GM18873 (cell line): ENCODE results near the gene FUT4.
"Not testable (repeated sequence)": the region's sequence is repeated elsewhere in the genome, so short reads cannot be mapped to it uniquely, and the experiment has no call there.

Experiments
- ATAC-seq: cut with Tn5 transposase; IDR thresholded peaks from one replicate; pipeline ENCODE4 v1.9.1; 2021; ENCODE audit warnings: mild to moderate bottlenecking, moderate library complexity, moderate number of reproducible peaks; ENCODE audit not compliant: unreplicated experiment, low FRiP score

FUT4 gene, protein sequence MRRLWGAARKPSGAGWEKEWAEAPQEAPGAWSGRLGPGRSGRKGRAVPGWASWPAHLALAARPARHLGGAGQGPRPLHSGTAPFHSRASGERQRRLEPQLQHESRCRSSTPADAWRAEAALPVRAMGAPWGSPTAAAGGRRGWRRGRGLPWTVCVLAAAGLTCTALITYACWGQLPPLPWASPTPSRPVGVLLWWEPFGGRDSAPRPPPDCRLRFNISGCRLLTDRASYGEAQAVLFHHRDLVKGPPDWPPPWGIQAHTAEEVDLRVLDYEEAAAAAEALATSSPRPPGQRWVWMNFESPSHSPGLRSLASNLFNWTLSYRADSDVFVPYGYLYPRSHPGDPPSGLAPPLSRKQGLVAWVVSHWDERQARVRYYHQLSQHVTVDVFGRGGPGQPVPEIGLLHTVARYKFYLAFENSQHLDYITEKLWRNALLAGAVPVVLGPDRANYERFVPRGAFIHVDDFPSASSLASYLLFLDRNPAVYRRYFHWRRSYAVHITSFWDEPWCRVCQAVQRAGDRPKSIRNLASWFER

DNA sequence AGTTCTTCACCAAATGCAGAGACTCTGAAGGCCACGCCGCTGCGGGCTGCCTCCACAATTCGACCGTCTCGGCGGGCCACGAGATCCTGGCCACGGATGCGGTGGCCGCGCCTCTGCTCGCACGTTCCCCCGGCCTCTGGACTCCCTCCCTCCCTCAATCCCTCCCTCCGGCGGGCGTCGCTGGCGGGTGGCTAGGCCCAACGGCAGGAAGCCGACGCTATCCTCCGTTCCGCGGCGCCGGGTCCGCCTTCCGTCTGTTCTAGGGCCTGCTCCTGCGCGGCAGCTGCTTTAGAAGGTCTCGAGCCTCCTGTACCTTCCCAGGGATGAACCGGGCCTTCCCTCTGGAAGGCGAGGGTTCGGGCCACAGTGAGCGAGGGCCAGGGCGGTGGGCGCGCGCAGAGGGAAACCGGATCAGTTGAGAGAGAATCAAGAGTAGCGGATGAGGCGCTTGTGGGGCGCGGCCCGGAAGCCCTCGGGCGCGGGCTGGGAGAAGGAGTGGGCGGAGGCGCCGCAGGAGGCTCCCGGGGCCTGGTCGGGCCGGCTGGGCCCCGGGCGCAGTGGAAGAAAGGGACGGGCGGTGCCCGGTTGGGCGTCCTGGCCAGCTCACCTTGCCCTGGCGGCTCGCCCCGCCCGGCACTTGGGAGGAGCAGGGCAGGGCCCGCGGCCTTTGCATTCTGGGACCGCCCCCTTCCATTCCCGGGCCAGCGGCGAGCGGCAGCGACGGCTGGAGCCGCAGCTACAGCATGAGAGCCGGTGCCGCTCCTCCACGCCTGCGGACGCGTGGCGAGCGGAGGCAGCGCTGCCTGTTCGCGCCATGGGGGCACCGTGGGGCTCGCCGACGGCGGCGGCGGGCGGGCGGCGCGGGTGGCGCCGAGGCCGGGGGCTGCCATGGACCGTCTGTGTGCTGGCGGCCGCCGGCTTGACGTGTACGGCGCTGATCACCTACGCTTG is at the start of gene FUT4:
FUT4 (plus strand) TSS at position 227 of the 951 bp plus-strand sequence; CDS start at position 440, 213 bp downstream.
- peak; percentile 86 for ATAC-seq

DNA sequence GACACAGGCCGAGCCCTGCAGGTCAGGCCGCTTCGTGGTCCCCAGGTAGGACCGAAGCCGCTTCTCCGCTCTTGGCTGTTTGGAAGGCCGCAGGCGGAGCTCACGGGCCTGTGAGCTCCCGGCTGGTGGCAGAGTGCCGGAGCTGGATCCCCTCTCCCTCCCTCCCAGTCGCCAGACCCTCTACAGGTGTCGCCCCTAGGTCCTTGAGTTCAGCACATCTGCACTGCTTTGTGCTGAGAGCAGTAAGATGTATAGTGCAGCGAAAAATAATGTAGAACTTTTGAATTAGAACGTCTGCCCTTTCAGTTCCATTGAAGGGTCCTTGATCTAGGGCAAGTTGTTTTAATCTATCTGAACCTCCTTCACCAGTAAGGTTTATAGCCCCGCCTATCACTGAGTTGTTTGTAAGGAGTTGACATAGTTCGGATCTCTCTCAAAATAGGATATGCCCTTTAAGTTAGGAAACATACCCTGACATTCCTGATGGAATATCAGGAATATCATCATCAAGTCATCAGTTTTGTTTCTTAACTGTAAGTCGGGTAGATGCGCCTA is 49.5 kb upstream of the FUT4 start:
- peak; percentile 45 for ATAC-seq

DNA sequence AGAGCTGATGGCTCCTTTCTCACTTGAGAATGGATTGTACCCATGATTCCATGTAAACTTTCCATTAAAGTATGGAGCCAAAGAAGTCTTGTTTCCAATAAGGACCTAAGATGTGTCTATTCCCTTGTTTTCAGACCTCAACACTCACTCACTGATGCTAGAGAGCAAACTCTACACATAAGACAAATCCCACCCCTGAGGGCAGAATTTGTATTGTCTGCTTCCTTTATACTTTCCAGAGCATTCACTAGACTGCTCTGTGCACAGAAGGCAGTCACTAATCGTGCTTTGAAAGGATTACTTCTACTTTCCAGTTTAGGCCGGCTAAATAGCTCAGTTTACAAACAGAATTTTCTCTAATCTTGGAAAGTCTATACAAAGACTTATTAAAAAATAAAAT is 43.5 kb upstream of the FUT4 start:
- no peak for ATAC-seq

DNA sequence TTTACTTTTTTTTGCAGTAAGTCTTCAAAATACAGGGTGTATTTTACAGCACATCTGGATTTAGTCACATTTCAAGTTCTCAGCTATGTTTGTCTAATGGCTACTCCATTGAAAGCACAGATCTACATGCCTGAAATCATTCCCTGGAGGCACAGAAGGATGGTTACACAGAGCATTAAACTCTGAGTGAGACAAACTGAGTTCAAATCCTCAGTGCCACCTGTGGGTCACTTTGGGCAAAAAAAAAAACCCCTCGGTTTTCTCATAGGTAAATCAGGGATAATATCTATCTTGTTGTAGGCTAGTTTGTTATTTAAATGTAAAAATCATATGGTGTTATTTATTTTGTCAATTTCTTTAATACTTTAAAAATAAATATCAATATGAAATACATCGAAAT is 42.2 kb upstream of the FUT4 start:
- ATAC-seq, result no peak

DNA sequence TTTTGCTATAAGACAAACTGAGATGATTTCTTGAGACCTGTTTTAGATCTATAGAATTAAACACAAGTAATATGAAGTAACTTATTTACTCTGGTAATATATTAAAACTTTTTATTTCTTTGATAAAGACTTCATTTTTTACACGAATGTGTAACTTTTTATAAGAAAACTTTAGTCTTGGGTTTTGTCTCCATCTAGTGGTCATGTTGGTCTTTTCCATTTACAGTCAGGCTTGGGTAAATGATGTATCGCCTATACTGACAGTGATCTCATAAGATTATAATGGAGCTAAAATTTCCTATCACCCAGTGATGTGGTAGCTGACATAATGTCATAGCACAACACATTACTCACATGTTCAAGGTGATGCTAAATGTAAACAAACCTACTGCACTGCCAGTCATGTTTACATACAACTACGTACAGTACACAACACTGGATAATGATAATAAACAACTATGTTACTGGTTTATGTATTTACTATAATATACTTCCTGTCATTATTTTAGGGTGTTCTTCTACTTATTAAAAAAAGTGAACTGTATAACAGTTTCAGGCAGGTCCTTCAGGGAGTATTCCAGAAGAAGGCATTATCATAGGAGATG is 38.9 kb upstream of the FUT4 start:
- ATAC-seq, result no peak

DNA sequence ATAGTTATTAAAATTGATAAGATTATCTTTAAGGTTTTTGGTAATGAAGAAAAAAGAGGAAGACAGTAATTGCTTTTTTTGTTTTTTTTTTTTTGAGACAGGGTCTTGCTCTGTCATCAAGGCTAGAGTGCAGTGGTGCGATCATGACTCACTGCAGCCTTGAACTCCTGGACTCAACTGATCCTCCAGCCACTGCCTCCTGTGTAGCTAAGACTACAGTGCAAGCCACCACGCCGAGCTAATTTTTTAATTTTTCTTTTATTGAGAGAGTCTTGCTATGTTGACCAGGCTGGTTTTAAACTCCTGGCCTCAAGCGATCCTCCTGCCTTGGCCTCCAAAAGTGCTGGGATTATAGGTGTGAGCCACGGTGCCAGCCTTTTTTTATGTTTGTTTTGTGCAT is 37.2 kb upstream of the FUT4 start:
- ATAC-seq, result not testable (repeated sequence)

DNA sequence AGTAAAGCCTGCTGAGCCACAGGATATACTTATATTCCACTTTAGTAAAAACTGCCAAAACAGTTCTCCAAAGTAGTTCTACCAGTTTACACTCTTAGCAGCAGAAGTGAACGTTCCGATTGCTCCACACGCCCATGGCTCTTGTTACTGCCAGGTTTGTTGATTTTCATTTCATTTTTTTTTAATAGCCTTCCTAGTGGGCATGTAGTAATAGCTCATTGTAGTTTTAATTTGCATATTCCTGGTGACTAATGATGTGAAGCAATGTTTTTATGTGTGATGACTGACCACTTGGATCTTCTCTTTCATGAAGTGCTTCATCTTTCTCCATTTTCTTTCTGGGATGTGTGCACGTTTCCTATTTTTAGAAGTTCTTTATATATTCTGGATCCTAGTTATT is 36.2 kb upstream of the FUT4 start:
- no peak for ATAC-seq

DNA sequence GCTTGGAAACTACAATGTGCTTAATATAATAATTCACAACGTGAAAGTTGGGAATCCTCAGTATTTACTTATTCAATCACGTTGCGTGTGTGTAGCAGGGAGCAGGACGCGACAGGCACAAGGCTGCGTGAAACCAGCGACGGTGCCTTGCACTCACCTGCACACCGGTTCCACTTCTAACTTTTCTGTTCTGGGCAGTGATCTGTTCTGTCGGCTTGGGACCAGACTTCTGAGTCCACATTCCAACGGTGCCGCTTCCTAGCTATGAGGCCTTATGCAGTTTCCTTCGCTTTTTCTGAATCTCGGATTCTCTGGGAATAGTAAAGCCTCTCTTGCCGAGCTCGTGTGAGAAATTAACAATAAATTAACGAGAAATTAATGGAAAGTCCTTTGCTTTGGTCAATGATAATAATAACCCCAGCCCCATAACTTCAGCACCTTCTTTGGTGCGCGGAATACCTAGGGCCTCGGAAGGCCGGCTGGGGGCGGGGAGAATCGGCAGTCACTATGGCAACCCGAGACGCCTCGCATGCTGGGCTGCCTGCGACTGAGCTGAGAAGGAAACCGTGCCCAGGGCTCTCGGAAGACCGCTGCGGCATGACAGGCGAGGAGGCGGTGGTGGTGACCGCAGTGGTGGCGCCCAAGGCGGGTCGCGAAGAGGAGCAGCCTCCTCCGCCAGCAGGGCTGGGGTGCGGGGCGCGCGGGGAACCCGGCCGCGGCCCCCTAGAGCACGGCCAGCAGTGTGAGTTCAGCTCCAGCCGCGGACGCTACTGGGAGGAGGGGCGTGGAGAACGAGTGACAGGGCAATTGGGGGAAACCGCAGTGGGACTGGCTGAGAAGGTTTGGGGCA is 31.6 kb upstream of the FUT4 start, which contains the start of gene C11orf97:
C11orf97 (plus strand) TSS at position 530 of the 850 bp plus-strand sequence; CDS start at position 598, 68 bp downstream.
- ATAC-seq, result peak; percentile 80

DNA sequence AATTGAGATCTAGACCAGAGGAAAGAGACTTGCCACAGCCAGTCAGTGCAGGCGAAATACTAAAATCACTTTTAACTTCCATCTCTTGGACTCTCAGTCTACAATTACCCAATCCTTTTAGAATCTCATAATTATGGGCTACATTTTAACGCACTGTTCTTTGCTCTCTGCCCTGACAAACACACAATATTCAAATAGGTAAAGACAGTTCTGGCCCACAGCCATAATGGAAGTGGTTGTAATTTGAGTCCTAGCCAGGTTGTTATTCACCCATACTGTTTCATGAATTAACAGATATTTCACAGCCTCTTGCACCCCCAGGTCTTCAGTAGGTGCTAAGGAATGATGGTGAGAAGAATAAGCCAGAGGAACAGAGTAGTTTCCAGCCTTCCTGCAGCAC is 30.6 kb upstream of the FUT4 start:
- no peak for ATAC-seq

DNA sequence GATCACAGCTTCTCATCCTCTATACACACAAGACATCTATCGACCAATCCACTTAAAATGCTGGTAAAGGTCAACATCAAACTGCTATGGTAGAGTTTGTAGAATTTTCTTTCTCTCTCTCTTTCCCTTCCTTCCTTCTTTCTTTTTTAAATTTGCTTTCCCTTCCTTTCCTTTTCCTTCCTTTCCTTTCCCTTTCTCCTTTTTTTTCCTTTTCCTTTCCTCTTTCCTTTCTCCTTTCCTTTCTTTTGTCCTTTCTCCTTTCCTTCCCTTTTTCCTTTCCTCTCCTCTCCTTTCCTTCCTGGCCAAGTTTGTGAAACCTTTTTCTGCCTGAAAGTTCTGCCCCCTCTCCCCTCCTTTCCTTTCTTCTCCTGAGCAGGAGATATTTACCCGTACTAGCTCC is 28.3 kb upstream of the FUT4 start:
- ATAC-seq, result no peak

DNA sequence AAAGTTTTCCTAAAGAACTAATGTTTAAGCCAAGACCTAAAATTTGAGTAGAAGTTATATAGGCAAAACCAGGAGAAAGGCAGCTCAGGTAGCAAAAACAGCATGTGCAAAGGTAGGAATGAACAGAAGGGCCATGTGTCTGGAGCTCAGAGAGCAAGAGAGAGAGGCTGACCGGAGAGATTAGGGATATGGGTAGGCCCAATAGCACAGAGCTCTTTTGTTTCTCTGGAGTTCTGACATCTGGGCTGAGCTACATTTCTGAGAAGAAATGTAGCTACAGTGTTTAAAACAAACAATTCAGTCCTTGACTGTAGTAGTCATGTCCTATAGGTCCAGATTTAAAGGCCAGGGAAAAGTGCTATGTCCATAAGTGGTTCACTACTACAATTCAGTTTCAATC is 27.0 kb upstream of the FUT4 start:
- no peak for ATAC-seq

DNA sequence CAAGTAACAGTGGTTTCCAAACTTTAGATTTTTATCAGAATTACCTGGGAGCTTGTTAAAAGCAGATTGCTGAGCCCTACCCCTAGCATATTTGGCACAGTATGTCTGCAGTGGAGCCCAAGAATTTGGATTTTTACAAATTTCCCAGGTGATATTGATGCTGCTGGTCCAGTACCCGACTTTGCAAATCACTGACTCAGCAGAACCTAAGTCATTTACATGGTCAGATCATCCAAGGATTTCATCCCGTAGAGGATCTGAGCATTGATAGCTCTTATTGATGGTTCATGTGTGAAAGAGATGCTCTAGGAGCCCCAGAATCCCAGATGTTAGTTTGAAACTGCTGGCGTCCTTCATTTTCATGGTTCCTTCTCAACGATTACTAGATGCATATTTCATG is 25.4 kb upstream of the FUT4 start:
- ATAC-seq, result no peak

DNA sequence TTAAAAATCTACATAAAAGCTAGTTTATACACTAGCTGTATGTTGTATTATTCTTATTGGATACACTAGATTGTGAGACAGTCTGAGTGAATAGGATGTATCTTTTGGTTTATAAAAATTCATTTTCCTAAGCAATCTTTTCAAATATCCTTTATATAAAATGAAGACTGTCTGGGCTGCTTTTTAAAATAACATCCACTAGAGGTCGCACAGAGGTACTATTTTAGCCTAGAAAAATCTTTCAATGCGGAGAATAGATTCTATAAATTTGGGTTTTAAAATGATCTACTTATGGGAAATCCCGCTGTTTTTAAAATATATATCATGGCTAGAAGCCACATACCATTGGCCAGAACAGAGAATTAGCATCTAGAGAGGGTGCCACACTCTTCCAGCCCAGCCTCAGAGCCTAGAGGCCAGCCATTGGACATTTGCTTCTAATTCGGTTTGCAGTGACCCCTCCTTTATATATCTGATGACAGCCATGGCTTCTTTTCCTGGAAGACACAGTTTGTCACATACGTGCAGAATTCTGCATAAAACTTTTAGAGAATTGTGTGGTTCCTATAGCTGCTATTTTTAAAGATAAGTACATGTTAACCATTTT is 24.1 kb upstream of the FUT4 start:
- no peak for ATAC-seq

DNA sequence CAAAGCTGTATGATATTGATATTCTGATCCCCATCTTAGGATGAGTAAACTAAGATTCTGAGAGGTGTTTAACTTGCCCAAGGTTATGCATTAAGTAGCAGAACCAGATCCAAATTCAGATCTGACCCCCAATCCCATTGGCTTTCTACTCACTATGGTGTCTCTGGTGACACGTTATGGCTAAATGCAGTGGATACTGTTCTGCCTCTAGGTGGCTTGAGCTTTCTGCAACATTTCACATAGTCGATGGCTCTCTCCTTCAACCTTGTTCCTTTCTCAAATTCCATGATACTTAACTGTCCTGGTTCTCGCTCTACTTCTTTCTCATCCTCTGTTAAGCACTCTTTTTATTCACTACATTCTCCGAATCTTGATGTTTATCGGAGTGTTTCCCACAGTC is 22.0 kb upstream of the FUT4 start:
- no peak for ATAC-seq

DNA sequence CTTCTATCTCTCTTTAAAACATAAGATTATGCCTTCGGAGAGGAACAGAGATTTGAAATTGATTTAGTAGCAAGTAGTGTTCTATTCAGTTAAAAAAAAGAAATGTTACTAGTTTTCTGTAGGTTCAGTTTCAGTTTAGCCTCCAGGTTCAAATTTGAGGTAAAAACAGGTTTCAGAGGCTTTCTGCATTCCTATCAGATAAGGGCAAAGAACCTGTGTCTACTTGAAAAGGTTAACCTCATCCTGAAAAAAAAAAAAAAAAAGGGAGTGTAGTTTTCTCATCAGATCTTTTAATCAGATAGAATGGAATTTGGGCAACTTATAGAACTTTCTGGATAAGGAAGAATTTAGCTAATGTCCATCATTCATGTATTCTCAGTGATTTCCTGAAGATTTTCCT is 19.4 kb upstream of the FUT4 start:
- no peak for ATAC-seq

DNA sequence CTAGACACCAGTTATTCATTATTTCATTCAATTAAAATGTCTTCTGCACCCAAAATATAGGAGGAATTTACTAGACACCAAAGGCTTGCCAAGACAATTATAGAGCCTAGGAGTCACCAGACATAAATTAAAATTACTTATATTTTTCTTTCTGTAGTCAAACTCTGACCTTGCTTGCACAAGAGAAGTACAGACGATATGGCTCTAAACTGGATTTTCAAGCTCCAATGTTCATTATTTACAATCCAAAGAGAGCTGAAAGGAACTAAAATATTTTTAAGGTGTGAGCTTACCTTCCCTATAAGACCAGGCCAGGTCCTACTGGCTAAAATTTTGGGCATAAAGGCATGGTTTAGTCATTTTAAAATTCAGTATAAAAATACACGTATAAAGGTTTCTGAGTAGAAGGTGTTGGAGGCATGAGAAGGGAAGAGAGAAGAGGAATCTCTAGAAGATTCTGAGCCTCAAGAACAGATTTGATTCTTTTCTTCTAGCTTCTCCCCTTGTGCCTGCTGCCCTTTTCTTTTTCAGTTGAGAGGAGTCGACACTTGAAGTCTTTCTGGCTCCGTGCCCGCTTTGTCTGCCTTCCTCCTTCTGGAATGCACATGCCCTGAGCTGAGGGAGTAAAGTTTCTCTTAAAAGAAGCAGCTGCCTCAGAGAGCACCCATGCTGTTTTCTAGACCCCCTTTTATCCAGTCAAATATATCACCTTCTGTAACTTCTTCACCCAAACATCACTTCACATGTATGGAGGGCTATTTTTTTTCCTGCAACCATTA is 18.0 kb upstream of the FUT4 start:
- ATAC-seq, result no peak

DNA sequence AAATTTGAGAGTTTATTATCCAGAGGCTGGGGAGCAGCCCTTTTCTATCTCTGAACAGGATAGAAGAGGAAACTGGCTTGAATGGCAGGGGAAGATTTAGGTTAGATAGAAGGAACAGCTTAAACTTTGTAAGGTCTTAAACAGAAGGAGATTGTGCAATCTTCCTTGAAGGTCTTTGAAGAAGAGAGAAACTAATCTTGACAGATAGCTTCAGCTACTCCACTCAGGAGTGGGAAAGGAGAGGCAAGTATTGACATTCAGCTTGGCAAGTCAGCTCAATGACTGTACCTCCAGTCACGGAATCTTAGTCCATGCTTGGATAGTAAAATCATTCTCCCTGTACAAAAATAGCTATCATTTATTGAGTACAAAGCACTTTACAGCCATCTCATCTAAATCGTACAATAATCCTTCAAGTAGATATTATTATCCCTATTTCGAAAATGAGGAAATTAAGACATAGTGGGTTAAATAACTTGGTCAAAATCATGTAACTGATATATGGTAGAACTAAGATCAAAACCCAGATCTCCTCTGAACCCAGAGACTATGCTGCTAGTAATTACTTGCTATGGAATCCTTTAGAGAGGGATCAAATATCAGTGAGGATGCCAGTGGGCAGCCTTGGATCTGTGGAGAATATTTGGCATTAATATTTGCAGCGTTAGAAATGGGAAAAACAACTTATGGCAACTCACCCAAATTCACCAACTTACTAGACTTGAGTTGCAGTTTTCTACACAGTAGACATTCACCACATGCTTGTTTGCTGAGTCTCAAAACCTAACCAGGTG is 16.9 kb upstream of the FUT4 start:
- ATAC-seq, result no peak

DNA sequence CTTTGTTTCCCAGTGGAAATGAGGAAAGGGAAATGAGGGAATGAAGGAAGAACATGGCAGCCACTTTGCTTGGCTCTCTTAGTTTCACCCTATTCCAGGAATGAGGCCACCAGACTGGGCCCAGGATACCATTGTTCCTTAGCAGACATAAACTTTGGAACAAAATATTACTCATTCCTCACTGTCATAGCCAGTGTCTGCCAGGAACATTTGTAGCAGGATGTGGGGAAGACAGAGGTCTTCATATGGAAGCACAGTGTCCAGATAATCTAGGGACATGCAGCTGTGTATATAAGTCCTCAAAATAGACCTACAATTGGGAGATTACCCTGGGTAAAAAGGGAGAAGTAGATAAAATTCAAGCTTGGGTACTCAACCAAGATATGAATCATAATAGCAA is 15.2 kb upstream of the FUT4 start:
- ATAC-seq, result no peak
